Nephron progenitor cell (in vitro differentiated cells): ENCODE results near the gene CACFD1.

ENCODE experiments used
- DNase-seq: peaks from one replicate; pipeline ENCODE4 v3.0.0; 2021
- H3K27ac Mint-ChIP-seq: 2 replicates; pipeline ENCODE4 v1.8.0; 2021; ENCODE audit warnings: mild to moderate bottlenecking, moderate library complexity, mixed read lengths
- H3K27me3 Mint-ChIP-seq: 2 replicates; pipeline ENCODE4 v1.8.0; 2021; ENCODE audit warnings: mild to moderate bottlenecking, low read depth, mixed read lengths; ENCODE audit not compliant: poor library complexity
- H3K36me3 Mint-ChIP-seq: 2 replicates; pipeline ENCODE4 v1.8.0; 2021; ENCODE audit warnings: low read depth, mixed read lengths
- H3K4me1 Mint-ChIP-seq: 2 replicates; pipeline ENCODE4 v1.8.0; 2021; ENCODE audit warnings: mixed read lengths
- H3K4me3 Mint-ChIP-seq: 2 replicates; pipeline ENCODE4 v1.8.0; 2021; ENCODE audit warnings: mild to moderate bottlenecking, moderate library complexity, mixed read lengths
- H3K9me3 Mint-ChIP-seq: 2 replicates; pipeline ENCODE4 v1.8.0; 2021; ENCODE audit warnings: mild to moderate bottlenecking, moderate library complexity, mixed read lengths
- CTCF ChIP-seq: fragments of 200-600 bp; sonication (generic); IDR thresholded peaks from 2 replicates; pipeline ENCODE4 v1.5.0; 2021; ENCODE audit warnings: antibody characterized with exemption

The CACFD1 gene

DNA sequence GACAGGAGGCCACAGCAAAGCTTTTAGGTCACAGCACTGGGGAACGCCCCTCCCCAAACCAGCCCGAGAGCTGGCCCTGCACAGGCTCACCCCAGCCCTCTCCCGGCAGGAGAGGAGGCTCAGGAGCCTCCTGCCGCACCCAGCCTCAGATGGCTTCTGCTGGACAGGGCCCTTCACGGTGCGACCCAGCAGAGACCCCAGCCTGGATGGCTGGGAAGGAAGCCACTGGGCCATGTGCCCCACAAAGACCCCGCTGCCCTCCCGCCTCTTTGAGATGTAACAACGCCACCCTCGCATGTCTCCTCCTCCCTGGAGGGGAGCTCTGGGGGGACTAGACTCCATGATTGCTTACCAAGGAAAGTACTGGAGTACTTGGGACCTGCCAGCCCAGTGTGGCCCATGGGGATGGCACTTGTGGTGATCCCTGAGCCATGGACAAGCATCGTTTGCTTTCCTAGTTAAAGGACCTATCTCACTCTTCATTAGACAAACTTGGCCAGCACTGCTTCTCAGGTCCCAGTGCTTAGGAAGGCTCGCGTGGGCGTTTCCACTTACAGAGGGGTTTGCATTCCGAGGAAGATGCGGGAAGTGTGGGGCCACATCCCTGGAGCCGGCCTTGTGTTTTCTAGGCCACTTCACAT lies 56.0 kb downstream of the CACFD1 start:
- Mint-ChIP-seq H3K9me3 (no peaks in the 10 kb centered on the region), H3K4me1 (peaks cover 55% of the 10 kb centered on the region), H3K27me3 (no peaks in the 10 kb centered on the region), H3K4me3 (peak overlapping the region; percentile 49), H3K36me3 (no peaks in the 10 kb centered on the region), H3K27ac (no peak overlapping the region)
- no peak for DNase-seq
- no peak for TF ChIP-seq CTCF

- Mint-ChIP-seq H3K4me1 (peaks cover 62% of the 10 kb centered on the region), H3K9me3 (no peaks in the 10 kb centered on the region), H3K27me3 (peaks cover under 1% of the 10 kb centered on the region), H3K36me3 (no peaks in the 10 kb centered on the region), H3K4me3 (no peak overlapping the region), H3K27ac (no peak overlapping the region)
- no peak for DNase-seq
- TF ChIP-seq CTCF: no peak
Measured at GRCh38 chr9:133516256-133516960, 56.6 kb downstream of the CACFD1 start.

DNA sequence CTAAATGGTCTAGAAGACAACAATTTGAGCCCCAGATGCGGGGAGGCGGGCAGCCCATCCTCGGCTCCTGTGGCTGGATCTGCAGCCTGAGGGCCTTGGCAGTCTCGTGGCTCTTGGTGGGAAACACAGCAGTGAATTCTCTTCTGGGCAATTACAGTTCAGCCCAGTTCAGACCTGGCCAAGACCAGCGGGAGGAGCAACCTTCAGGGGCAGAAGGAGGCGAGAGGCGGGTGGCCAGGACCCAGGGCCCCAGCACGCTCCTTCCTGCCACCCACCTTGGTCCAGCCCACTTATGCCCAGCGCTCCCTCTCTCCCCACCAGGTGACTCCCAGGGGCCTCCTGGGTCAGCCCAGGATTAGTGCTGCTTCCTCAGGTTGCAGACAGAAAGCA lies 57.2 kb downstream of the CACFD1 start:
- no peaks in the 10 kb centered on the region for H3K9me3 Mint-ChIP-seq
- DNase-seq: no peak
- no peak overlapping the region for H3K27ac Mint-ChIP-seq
- peaks cover 67% of the 10 kb centered on the region for H3K4me1 Mint-ChIP-seq
- H3K4me3 Mint-ChIP-seq: no peak overlapping the region
- peaks cover 3% of the 10 kb centered on the region for H3K27me3 Mint-ChIP-seq
- TF ChIP-seq CTCF: no peak
- no peaks in the 10 kb centered on the region for H3K36me3 Mint-ChIP-seq

DNA sequence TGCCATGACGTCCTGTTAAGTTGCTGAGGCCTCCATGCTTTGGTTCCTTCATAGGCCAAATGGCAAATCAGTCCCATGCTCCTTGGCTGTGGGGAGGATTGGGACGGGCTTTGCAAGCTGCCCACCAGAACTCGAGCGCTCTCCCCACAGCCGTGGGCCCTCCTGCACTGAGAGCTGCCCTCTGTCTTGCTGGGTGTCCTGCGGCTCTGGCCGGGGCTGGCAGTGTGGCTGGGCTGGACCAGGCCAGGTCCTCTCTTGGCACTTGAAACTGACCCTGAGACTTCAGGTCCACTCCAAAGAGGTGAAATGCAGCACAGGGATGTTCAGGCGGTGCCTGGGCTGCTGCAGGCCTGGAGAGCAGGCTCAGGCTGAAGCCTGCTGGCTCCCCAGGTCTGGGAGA lies 57.9 kb downstream of the CACFD1 start:
- TF ChIP-seq CTCF: no peak
- Mint-ChIP-seq H3K27ac (no peak overlapping the region), H3K36me3 (no peaks in the 10 kb centered on the region), H3K9me3 (no peaks in the 10 kb centered on the region), H3K4me1 (peaks cover 71% of the 10 kb centered on the region), H3K27me3 (peaks cover 3% of the 10 kb centered on the region), H3K4me3 (no peak overlapping the region)
- no peak for DNase-seq

GRCh38 chr9:133518200-133518599 lies 58.4 kb downstream of the CACFD1 start:
- H3K27me3 Mint-ChIP-seq: peaks cover 3% of the 10 kb centered on the region
- no peaks in the 10 kb centered on the region for H3K36me3 Mint-ChIP-seq
- no peak overlapping the region for H3K4me3 Mint-ChIP-seq
- H3K9me3 Mint-ChIP-seq: no peaks in the 10 kb centered on the region
- no peak for DNase-seq
- no peak for TF ChIP-seq CTCF
- peaks cover 74% of the 10 kb centered on the region for H3K4me1 Mint-ChIP-seq
- no peak overlapping the region for H3K27ac Mint-ChIP-seq
